ENCODE results near the gene F2R. TPM values are rescaled to one million over a fixed set of nuclear protein-coding genes. Genes with fewer than 3 reads are reported as not detected.

Gene F2R
- total and polyA plus RNA-seq, 2 of the 13 experiments (the other 11 are each of a cell fraction or from before 2014, with no cell fraction given): 8.3 to 12.3 TPM

DNA sequence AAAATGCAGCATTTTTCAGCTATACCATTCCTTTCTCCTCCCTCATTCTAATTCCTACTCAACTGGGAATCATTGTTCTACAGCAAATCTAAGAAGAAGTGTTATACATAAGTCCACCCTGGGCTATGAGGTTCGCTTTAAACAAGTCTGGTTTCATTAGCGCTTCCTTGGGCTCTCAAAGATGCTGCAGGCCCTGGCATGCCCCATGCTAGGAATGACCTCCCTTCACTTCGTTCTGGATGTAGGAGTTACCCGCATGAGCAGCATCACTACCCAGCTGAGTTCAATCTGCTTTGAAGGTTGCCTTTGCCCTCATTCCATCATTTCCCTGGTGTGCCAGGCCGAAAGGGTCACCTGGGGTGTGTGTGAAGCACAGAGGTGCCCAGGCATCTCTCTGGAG lies 35.4 kb downstream of the F2R start (continued):
- TF ChIP-seq ZNF12 (CRISPR knock-in tag; IDR thresholded peaks at IDR 0.05) (no peak), MXD4 (CRISPR knock-in tag; IDR thresholded peaks at IDR 0.05) (no peak)

- DNase-seq (ENCODE audit: low spot score) (no peak), FAIRE-seq (no peak), ATAC-seq (no peak)
- 61% methylated on average over 2 of the region's 3 CpGs for WGBS (ENCODE audit: low lambda C conversion rate)
- Histone ChIP-seq H3K4me2 (ENCODE audit: low read depth, low read length) (no peak overlapping the region), H3K4me3 (replicated peaks in 1 of 3; ENCODE audit: insufficient read depth in 1 of 3, low read depth in 2 of 3, low read length in 3 of 3) (no peak overlapping the region), H4K20me1 (ENCODE audit: insufficient read depth, low read length) (no peaks in the 10 kb centered on the region), H3K4me1 (ENCODE audit: insufficient read depth, low read length) (peaks cover 37% of the 10 kb centered on the region), H3K9ac (ENCODE audit: insufficient read depth, low read depth, low read length) (no peak overlapping the region), H3K27me3 (ENCODE audit: control insufficient read depth in 1 of 2, insufficient read depth in 2 of 2, low read length in 2 of 2) (peaks cover 1 to 4% of the 10 kb centered on the region in 2 experiments; a peak in 3 of 5 replicates), H3K27ac (ENCODE audit: extremely low read length, insufficient read depth, low read length) (no peak overlapping the region), H3K79me2 (ENCODE audit: insufficient read depth, low read length) (no peaks in the 10 kb centered on the region), H3K9me3 (ENCODE audit: low read length) (no peaks in the 10 kb centered on the region), H2AFZ (ENCODE audit: low read length) (no peak overlapping the region), H3K36me3 (replicated peaks in 1 of 2; ENCODE audit: control insufficient read depth in 1 of 2, insufficient read depth in 2 of 2, low read length in 2 of 2) (no peaks in the 10 kb centered on the region)
- intact Hi-C loops (cut with micrococcal nuclease; ENCODE audit: unreplicated experiment): loop anchor here (5.0 kb wide), 1 partner anchor 37 kb away; the partner anchor contains the start of gene F2R
- no TSS peak for BruUV-seq (replicated peaks)
- TF ChIP-seq ZNF446 (CRISPR knock-in tag; IDR thresholded peaks at IDR 0.05) (no peak), HDAC6 (IDR thresholded peaks at IDR 0.05; ENCODE audit: low read depth, low read length) (no peak), THAP11 (CRISPR knock-in tag; IDR thresholded peaks at IDR 0.05) (no peak), ZNF180 (CRISPR knock-in tag; IDR thresholded peaks at IDR 0.05; ENCODE audit: borderline replicate concordance, low read depth) (no peak), ZNF747 (CRISPR knock-in tag; IDR thresholded peaks at IDR 0.05; ENCODE audit: borderline replicate concordance) (no peak), KLF16 (CRISPR knock-in tag; IDR thresholded peaks at IDR 0.05) (no peak), NR2C2 (CRISPR knock-in tag; IDR thresholded peaks at IDR 0.05; ENCODE audit: borderline replicate concordance) (no peak), THAP9 (CRISPR knock-in tag; IDR thresholded peaks at IDR 0.05; ENCODE audit: borderline replicate concordance) (no peak)
- TF ChIP-seq, protein P1, sequence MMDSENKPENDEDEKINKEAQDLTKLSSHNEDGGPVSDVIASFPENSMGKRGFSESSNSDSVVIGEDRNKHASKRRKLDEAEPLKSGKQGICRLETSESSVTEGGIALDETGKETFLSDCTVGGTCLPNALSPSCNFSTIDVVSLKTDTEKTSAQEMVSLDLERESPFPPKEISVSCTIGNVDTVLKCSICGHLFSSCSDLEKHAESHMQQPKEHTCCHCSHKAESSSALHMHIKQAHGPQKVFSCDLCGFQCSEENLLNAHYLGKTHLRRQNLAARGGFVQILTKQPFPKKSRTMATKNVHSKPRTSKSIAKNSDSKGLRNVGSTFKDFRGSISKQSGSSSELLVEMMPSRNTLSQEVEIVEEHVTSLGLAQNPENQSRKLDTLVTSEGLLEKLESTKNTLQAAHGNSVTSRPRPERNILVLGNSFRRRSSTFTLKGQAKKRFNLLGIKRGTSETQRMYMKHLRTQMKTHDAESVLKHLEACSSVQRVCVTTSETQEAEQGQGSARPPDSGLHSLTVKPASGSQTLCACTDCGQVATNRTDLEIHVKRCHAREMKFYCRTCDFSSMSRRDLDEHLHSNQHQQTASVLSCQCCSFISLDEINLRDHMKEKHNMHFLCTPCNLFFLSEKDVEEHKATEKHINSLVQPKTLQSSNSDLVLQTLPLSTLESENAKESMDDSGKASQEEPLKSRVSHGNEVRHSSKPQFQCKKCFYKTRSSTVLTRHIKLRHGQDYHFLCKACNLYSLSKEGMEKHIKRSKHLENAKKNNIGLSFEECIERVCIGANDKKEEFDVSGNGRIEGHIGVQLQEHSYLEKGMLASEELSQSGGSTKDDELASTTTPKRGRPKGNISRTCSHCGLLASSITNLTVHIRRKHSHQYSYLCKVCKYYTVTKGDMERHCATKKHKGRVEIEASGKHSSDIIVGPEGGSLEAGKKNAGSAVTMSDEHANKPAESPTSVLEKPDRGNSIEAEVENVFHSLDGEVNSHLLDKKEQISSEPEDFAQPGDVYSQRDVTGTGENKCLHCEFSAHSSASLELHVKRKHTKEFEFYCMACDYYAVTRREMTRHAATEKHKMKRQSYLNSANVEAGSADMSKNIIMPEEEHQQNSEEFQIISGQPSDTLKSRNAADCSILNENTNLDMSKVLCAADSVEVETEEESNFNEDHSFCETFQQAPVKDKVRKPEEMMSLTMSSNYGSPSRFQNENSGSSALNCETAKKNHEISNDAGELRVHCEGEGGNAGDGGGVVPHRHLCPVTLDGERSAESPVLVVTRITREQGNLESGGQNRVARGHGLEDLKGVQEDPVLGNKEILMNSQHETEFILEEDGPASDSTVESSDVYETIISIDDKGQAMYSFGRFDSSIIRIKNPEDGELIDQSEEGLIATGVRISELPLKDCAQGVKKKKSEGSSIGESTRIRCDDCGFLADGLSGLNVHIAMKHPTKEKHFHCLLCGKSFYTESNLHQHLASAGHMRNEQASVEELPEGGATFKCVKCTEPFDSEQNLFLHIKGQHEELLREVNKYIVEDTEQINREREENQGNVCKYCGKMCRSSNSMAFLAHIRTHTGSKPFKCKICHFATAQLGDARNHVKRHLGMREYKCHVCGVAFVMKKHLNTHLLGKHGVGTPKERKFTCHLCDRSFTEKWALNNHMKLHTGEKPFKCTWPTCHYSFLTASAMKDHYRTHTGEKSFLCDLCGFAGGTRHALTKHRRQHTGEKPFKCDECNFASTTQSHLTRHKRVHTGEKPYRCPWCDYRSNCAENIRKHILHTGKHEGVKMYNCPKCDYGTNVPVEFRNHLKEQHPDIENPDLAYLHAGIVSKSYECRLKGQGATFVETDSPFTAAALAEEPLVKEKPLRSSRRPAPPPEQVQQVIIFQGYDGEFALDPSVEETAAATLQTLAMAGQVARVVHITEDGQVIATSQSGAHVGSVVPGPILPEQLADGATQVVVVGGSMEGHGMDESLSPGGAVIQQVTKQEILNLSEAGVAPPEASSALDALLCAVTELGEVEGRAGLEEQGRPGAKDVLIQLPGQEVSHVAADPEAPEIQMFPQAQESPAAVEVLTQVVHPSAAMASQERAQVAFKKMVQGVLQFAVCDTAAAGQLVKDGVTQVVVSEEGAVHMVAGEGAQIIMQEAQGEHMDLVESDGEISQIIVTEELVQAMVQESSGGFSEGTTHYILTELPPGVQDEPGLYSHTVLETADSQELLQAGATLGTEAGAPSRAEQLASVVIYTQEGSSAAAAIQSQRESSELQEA (CRISPR knock-in tag; IDR thresholded peaks at IDR 0.05; ENCODE audit: not compliant biosample characterization): no peak
- ChIA-PET CTCF (ENCODE audit: low intra/inter-chr PET ratio, low total read pairs) (no interaction called here), POLR2A (no interaction called here)
- in situ Hi-C loops (cut with HindIII; ENCODE audit: extremely low pct_ligation_motif_present, low pct_unique_long_range_greater_than_20kb): no loop called here
These were observed 38.7 kb downstream of the F2R start for GRCh38 chr5:76754668-76755078.
